HT1080 (cell line): ENCODE data around the gene ENPP7. TPM values are rescaled to one million over a fixed set of nuclear protein-coding genes. Genes with fewer than 3 reads are reported as not detected.
A peak's percentile ranks its signal among the peaks of the same experiment; 100 is the strongest.
"Not testable (repeated sequence)": the region's sequence is repeated elsewhere in the genome, so short reads cannot be mapped to it uniquely, and the experiment has no call there.

ENCODE experiments used
- DNase-seq: peaks from one replicate; pipeline ENCODE4 v3.0.0-alpha.2; 2015; ENCODE audit warnings: low read depth
- total RNA-seq: library from RNA; depleted of rRNA; stranded (reverse); fragments of >200 nt; shearing (Covaris generic); gene quantifications from 2 replicates; pipeline ENCODE4 v1.2.3, GENCODE V29; 2014

The ENPP7 gene
- total RNA-seq, 1 experiment from 2014 or later: not detected

GRCh38 chr17:79748295-79749099 lies 17.8 kb downstream of the ENPP7 start:
- no peak for DNase-seq

DNA sequence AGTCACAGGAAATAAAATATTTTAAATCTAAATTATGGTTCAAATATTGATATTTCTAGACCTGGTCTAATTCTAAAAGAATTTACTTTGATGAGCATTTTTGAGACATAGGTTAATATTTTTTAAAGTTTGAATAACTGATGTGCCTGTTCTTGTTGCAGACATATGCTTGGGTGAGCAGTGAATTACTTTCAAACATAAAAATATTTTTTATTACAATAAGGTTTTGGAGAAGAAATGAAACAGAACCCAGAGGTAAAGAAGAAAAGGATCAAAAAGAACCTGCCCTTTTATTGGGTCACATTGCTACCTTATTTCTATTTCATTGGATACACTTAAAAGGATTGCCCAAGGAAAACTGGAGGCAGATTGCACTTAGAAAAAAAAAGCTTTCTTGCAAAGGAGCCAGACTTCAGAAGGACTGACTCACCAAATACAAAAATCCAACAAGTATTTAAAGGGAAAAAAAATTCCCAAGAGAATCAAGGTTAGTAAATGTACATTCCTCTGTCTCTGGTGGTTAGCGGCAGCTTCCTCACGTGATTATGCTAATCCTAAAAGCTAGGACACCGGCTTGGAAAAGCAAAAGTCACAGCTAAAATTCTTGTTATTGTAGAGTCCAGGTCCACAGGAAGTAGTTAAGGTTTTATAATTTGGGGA lies 18.5 kb downstream of the ENPP7 start:
- DNase-seq: peak; percentile 44

DNA sequence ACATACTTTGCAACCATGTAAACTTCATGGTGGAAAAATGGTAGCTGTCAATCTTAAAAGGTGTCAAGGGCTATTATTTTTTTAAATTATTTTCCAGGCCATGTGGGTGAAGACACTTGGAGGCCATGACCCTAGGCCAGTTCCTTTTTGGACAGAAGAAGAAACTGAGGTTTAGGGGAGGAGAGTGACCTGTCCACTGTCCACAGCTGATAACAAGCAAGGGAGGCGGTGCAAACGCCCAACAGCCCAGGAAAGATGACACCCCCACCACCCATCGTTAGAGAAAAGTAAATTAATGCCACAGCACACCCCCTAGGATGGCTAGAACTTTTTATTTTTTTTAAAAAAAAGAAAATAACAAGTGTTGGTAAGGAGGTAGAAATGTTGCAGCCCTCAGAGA lies 19.2 kb downstream of the ENPP7 start:
- no peak for DNase-seq

- no peak for DNase-seq
Measured at GRCh38 chr17:79750650-79751545, 20.2 kb downstream of the ENPP7 start.

GRCh38 chr17:79752175-79752574 lies 21.4 kb downstream of the ENPP7 start:
- no peak for DNase-seq

- DNase-seq: no peak
Measured at GRCh38 chr17:79754370-79754769, 23.6 kb downstream of the ENPP7 start.

- DNase-seq: not testable (repeated sequence)
Measured at GRCh38 chr17:79754903-79755302, 24.2 kb downstream of the ENPP7 start.

DNA sequence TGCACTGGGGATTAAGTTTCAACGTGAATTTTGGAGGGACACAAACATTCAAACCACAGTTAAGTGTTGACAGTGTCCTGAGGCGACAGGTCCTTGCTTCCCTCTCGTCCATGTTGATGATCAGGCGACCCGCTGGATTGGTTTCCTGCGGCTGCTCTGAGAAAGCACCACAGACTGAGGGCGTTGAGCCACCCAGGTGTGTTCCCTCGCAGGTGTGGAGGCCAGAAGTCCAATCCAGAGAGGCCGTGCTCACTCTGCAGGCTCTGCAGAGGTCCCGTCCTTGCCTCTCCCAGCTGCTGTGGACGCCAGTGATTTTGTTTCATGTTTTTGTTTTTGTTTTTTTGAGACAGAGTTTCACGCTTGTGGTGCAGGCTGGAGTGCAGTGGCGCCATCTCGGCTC lies 24.8 kb downstream of the ENPP7 start:
- no peak for DNase-seq

DNA sequence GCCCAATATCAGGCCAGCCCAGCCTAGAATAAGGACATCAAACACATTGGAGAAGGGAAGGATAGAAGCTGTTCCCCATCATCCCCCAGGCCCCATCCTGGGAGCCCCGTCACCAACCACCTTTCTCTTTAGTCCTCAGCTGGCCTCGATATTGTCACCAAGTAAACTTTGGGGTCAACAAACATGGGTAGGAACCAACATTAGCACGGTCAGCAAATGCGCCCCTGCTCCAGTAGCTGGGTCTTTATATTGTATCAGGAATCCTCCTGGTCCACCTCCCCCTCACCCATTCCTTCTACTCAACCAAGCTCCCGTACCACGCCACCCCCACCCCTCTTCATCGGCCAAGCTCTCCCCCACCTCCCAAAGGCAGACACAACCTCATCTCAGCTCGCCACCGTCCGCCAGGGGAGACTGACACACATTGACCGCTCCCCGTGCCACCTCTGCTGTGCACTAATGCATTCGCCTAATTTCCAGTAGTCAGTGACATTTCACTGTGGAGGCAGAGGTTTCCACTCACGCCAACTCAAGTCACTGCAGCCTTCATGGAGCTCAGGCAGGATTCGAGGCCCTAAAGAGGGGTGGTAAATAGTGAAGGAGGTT lies 26.5 kb downstream of the ENPP7 start:
- DNase-seq: no peak

- DNase-seq: no peak
Measured at GRCh38 chr17:79758271-79758670, 27.5 kb downstream of the ENPP7 start.

- DNase-seq: no peak
Measured at GRCh38 chr17:79760197-79760906, 29.6 kb downstream of the ENPP7 start.

GRCh38 chr17:79761894-79762589 lies 31.3 kb downstream of the ENPP7 start:
- DNase-seq: no peak

DNA sequence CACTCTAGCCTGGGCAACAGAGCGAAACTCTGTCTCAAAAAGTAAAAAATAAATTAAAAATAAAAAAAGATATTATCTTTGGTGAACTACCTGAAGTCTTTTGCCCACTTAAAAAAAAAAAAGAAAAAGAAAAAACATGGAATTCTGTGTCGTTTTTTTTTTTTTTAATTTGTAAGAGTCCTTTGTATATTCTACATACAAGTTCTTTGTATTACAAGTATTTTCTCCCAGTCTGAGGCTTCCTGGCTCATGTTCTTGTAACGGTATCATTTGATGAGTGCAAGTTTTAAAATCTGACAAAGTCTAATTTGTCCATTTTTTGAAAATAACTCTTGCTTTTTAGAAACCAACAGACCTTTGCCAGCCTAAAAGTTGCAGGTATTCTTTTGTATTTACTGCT lies 35.0 kb downstream of the ENPP7 start:
- DNase-seq: no peak

DNA sequence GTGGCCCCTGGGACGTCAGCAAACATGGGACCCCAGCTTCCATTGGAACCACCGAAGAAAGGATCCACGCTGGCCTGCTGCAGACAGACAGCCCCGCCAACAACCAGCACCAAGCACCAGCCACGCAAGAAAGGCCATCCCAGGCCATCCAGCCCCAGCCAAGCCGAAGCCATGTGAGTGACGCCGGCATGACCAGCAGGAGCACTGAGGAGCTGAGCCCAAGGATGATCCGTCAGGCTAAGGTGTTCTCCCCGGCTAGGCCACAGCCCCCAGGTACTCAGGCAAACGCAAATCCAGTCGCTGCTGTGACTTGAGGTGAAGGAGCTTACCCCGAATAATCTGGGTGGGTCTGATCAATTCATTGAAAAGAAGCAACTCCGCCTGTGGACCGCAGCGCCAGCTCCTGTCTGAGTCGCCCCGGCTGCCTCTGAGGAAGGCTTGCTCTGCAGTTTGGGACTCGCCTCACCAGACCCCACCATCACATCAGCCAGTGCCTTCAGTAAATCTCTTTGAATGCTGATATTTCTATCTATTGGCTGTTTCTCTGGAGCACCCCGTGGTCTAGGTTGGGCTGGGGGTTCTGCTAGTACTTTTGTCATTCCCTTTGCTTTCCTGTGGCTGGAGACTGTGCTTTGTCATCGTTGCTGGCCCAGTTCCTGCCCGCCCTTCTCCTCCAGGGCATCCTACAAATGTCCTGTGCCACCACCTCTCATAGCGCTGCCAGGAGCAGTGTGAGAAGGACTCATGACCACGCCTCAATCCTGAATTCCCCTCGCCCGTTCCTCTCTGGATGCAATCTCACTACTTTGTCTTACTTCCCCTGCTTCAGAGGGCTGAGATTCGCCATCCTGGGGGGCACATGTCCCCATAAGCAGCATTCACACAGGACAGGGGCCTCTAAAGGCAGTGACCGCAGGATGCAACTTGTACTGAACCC lies 39.1 kb downstream of the ENPP7 start:
- no peak for DNase-seq

DNA sequence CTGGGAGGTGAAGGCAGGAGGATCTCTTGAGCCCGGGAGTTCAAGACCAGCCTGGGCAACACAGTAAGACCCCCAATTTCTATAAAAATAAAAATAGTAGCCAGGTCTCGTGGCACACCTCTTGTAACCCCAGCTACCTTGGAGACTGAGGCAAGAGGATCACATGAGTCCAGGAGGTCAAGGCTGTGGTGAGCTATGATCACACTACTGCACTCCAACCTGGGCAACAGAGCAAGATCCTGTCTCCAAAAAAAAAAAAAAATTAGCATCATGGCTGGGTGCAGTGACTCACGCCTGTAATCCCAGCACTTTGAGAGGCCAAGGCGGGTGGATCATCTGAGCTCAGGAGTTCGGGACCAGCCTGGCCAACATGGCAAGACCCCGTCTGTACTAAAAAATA lies 40.5 kb downstream of the ENPP7 start:
- DNase-seq: no peak

- DNase-seq: not testable (repeated sequence)
Measured at GRCh38 chr17:79772726-79773125, 42.0 kb downstream of the ENPP7 start.

DNA sequence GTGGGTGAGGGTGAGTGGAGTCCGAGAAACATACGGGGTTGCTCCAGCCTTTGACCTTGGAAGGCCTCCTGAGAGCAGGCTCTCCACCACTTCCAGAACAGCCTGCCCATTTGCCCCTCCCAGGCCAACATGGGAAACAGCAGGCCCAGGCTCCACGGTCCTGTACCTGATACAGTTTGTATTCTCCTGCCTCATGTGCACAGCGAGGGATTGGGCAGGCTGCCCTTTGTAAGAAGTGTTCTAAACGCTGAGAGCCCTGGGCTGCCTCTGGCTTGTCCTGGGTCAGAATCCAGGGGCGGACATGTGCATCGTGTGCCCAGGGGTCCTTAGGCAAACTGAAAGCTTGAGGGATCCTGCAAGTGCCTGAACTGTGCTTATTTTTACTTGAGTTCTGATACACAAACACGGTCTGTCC lies 43.8 kb downstream of the ENPP7 start:
- DNase-seq: no peak

- no peak for DNase-seq
Measured at GRCh38 chr17:79775632-79776031, 44.9 kb downstream of the ENPP7 start.
